HG02798 (cell line): ENCODE results near the gene AMOTL2.

Experiments used
- ATAC-seq: cut with Tn5 transposase; IDR thresholded peaks from one replicate; pipeline ENCODE4 v1.9.1; 2021; ENCODE audit warnings: mild to moderate bottlenecking; ENCODE audit not compliant: unreplicated experiment, poor library complexity

Gene AMOTL2

DNA sequence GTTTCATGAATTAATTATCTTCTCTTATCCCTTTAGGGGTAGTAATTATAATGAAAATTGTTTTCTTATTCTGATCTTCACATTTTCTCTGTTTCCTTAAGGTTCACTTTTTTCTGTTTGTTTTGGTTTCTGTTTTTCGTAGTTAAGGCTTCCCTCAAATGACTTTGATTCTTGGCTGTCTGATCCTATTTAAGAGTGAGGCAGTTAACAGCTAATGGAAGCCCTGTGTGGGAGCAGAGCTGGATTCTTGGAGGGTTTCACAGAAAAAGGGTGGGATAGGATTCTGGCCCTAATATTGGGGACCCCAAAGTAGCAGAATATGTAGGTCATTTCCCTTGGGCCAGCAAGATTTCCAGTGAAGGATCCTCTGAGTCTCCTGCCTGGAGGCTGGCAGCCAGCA, 6.8 kb upstream of the AMOTL2 start:
- ATAC-seq: no peak

- no peak for ATAC-seq
These were observed 6.0 kb upstream of the AMOTL2 start for GRCh38 chr3:134380249-134380648.

- ATAC-seq: no peak
These were observed 4.6 kb upstream of the AMOTL2 start for GRCh38 chr3:134378818-134379217.

DNA sequence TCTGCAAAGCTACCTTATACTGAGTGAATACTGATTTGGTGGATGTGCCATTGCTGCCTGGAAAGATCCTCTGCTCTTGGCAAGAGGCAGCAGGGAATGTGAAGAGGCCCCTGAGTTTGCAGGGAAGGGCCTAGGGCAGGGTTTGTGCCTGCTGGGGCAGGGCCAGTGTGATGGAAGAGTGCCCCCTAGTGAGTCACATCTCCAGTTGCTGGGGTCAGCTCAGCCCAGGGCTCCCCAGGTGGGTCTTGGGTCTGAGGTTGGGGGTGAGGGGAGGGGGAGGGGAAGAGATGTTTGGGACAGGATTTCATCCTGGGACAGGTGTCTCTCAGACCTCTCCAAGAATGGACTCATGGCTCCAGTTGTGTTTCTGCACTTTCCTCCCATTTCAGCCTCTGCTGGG, 4.1 kb upstream of the AMOTL2 start:
- ATAC-seq: no peak

DNA sequence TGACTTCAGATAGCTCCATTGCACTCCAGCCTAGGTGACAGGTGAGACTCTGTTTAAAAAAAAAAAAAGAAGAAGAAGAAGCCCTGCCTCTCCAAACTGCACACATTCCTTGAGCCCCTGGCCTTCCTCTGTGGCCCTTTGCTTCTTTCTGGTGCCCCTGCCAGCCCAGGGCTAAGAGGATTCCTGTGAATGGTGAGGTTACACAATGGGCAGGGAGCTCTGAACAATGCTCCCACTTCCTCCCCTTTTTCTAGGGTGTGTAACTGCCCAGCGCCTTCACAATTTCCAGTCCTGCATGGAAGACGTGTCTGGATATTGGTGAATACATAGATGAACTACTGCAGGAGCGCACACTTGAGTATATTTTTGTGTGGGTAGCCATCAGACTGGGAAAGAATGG, 3.6 kb upstream of the AMOTL2 start:
- no peak for ATAC-seq

DNA sequence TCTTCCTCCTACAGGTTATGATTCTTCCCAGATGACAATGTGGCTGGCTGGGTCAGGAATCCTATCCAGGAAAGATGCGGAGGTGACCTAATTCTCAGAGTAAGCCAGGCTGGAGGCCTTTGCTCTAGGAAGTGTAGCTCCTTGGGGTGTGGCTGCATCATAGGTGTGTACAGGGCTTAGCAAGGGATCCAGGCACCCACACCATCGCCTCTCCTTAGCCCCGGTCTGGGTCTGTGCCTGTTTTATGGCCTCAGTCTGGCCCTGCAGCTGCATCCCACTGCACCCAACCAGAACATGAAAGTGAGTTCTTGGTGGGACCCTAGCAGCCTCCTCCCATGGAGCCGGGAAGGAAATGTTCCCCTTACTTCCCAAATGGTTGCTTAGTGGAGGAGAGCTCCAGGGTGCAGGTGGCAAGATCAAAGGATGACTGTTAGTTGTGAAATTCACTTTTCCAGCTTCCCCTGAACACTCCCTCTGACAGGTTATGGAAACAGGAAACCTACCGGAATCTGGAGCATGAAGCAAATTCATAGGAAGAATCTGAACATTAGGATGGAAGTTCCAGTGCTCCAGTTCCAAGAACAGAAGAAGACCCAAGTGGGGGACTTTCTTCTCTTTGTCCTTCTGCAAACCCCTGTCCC, 2.7 kb upstream of the AMOTL2 start:
- no peak for ATAC-seq

DNA sequence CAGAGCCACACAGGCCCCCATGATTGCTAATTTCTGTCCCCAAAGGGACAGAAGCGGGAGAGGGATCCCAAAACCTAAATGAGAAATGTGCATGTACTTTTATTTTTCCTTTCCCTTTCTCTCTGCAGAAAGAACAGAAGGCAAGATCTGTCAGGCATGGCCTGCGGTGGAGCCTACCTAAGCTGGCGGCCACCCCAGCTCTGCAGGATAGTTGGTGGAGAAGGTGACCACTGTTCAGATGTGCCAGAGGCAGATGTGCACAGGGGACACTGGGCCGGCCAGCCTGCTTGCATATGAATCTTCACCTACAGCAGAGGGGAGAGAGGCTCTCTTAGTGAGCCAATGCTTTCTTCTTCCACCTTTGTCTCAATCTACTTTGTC, 2.1 kb upstream of the AMOTL2 start:
- no peak for ATAC-seq

DNA sequence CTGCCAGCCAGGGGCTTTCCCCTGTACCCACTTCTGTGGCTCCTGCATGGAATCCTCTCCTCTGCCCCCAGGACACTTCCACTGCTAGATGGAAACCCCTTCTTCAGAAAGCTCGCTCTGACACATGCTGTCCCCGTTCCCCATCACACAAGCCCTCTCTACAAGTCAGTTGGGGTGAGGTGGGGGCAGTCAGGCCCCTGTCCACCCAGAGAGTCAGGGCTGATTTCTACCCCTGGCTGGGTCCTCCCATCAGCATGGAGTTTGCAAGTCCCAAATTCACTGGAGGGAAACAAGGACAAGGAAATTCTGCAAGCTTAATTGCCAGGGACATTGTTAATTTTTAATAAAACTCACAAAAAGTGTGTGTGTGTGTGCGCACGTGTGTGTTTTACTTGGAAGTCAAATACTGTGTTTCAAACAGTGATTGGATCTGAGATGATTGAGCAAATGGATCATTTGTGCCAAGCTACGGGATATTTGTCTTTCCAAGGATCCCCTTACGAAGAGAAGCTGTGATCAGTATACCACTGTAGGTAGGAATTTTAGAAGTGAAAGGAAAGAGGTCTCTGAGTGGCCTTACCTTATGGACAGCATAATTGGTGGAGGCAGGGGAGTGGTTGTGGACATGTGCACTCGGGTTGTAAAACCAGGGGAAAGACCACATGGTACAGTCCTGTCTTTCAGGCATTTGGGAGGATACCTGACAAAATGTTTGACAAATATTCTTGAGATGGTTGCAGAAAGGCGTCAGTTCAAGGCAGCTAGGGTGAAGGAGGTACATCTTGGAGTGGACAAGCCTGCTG, 1.5 kb upstream of the AMOTL2 start:
- ATAC-seq: no peak

DNA sequence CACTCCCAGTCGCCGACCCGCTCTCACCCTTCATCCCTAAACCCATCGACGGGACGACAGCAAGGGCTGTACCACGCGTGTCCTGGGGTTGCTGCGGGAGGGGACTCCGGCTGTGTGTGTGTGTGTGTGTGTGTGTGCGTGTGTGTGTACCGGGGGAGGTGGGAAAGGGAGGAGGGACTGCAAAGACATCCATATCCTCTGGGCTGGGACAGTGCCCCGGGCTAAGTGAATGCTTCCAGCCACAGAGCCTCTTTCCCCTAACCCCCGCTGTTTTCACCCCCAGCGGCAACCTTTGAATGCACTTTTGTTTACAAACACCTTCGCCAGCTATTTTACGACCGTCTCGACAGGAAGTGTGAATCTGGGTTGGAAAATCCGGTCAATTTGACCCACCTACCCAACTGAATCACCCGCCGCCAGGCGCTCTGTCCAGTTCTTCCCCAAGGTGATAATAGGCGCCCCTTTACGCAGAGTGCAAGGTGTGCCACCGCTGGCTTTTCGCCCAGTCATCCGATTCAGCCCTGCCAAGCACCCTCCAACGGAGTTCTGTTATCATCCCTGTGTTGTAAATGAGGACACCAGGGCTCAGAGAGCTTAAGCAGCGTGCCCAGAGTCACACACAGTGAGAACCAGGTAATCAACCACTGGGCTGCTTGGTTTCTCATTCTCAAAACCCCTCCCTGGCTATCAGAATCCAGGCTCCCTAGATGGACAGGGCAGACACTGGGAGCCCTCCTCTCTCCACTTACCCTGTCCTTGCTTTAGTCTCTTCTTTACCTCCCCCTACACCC, 739 bp upstream of the AMOTL2 start:
- no peak for ATAC-seq

DNA sequence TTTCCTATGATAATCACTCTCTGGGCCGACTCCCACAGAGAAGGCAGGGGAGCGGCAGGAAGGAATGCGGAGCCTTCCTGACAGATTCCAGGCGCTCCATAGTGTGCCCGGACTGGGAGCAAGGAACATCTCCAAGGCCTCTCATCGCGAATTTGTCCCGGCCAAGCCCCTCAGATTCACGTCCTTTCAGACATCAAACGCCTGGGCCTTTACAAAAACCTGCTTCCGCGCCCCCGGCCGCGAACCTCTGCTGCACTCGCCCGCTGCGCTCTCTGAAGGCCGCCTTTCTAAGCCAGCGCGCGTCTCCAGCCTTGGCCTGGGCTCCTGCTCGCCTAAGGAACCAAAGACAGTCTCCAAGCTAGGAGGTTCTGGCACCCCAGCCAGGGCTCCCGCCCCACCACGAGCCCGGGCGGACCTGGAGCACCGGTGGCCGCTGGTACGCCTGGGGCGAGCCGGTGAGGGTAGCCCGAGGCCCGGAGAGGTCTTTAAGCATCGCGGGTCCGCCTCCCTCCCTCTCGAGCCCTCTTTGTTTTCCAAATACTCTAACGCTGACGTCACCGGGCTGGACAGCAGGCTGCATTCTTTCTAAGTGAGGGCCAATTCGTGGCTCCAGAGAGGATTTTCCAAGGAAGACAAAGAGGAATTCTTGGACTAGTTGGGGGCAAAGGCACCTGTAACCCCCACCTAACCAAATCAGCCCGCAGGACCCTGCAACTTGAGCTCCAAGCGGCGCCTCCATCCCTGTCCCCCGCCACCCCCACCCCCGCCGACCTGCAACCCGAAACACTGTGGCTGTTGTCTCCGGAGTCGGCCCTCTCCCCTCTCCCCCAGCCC, 759 bp downstream of the AMOTL2 start:
- ATAC-seq: no peak

DNA sequence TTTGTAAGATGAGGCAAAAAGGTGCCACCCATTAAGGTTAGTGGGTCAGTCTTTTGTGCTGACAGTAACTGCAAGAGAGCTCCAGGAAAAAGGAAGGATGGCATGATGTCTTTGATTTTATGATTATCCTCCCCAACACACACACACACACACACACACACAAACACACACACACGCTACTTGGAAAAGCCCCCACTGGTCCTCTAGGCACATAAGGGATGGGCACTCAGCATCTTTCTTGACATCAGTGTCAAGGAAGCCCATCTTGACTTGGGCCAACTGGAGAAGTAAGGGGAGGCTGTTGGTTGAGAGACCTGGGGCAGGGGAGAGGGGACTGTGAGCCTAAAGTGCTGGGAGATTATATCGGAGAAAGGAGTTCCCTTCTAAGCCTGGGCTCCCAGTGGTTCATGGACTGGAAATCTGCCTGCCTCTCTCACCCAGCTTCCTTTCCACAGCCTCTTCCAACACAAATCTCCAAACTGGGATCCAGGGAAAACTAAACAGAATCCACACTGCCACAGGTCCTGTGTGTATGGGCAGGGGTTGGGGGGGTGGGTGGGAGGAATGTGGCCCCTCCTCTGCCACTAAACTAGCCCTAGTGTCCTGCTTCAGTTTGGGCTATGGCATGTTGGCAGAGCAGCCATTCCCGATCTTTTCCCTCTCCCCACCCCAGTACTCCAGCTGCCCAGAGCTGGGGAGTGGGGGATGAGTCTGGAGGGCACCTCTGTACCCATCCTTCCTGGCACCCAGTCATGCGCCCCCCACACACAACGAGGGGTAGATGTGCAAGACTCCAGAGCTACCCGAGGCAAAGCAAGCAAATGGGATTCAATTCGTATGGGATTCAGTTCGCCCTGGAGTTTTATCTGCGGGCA, 1.6 kb downstream of the AMOTL2 start:
- ATAC-seq: no peak

- ATAC-seq: no peak
These were observed 2.5 kb downstream of the AMOTL2 start for GRCh38 chr3:134371542-134372324.

- ATAC-seq: no peak
These were observed 3.4 kb downstream of the AMOTL2 start for GRCh38 chr3:134370611-134371531.

- no peak for ATAC-seq
These were observed 4.2 kb downstream of the AMOTL2 start for GRCh38 chr3:134369861-134370596.

- ATAC-seq: no peak
These were observed 5.0 kb downstream of the AMOTL2 start for GRCh38 chr3:134369231-134369741.

DNA sequence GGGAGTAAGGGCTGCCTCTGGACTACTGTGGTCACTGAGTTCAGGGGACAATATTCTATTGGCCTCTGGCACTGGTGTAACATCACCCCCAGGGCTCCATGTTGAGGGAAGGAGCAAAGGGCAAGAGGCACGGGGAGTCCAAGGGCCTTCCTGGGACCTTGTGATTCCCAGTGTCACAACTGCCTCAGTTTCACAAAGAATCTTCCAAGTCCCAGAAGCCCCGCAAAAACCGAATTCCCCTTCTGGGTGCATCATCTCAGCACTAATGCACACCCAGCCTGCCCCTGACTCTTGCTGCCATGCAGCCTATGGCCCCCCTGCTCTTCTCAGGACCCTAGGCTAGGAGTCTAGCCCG, 5.5 kb downstream of the AMOTL2 start:
- ATAC-seq: no peak
